B cell (primary cell): ENCODE data around the gene CHCHD3. TPM values are rescaled to one million over a fixed set of nuclear protein-coding genes. Genes with fewer than 3 reads are reported as not detected.

Source experiments
- ATAC-seq: fragments of 200-7000 bp; cut with Tn5 transposase; one replicate; pipeline ENCODE4 v1.10.0; 2021; ENCODE audit warnings: low read depth, mild to moderate bottlenecking, moderate number of reproducible peaks, moderate library complexity
- CTCF ChIA-PET: fragments of 350-600 bp; sonication (Branson Sonifier 250); formaldehyde crosslinking; loops from one replicate; lab custom pipeline; 2021; ENCODE audit warnings: antibody characterized with exemption, inconsistent platforms; lab: Charles Lee
- POLR2A ChIA-PET: fragments of 350-600 bp; sonication (Branson Sonifier 250); formaldehyde crosslinking; loops from one replicate; lab custom pipeline; 2021; ENCODE audit warnings: antibody characterized with exemption; lab: Charles Lee
- DNase-seq: peaks from one replicate; pipeline ENCODE4 v3.0.0; 2013
- H2AFZ ChIP-seq: 2 replicates; pipeline ENCODE4 v1.6.1; 2012; ENCODE audit warnings: mild to moderate bottlenecking, low read depth, low read length; ENCODE audit not compliant: insufficient read depth, poor library complexity, severe bottlenecking
- H3K27ac ChIP-seq, 2 donors: 1 replicate in 1 of 2; 2 replicates in 1 of 2; pipeline ENCODE4 v1.5.1; 2012 to 2013; ENCODE audit warnings: low read length in 2 of 2, mild to moderate bottlenecking in 2 of 2, moderate library complexity in 1 of 2
- H3K27me3 ChIP-seq, 4 experiments: fragments of 200-600 bp in 1 of 4; sonication (generic) in 1 of 4; replicated peaks in 1 of 4; 1 replicate in 2 of 4; 2 replicates in 2 of 4; pipeline versions ENCODE4 v1.6.1 to v1.7.0; 2013 to 2016; ENCODE audit warnings: low read length in 3 of 4, mild to moderate bottlenecking in 2 of 4, mixed read lengths in 1 of 4, moderate library complexity in 1 of 4; ENCODE audit not compliant: insufficient read depth in 4 of 4, control insufficient read depth in 3 of 4; ENCODE audit errors: control extremely low read depth in 1 of 4
- H3K36me3 ChIP-seq, 2 experiments: replicated peaks in 1 of 2; 1 replicate in 1 of 2; 2 replicates in 1 of 2; pipeline versions ENCODE4 v1.6.1 to v1.7.1; 2013; ENCODE audit warnings: low read length in 1 of 2; ENCODE audit not compliant: insufficient read depth in 2 of 2, control insufficient read depth in 1 of 2; ENCODE audit errors: control extremely low read depth in 1 of 2, extremely low read depth in 1 of 2
- H3K4me1 ChIP-seq, 2 donors: fragments of 200-600 bp in 1 of 2; sonication (generic) in 1 of 2; 1 replicate in 1 of 2; 2 replicates in 1 of 2; pipeline versions ENCODE4 v1.5.1 to v1.6.1; 2013 to 2017; ENCODE audit warnings: low read length in 2 of 2; ENCODE audit not compliant: control insufficient read depth in 2 of 2, insufficient read depth in 2 of 2
- H3K4me2 ChIP-seq: replicated peaks from 2 replicates; pipeline ENCODE3; 2012; ENCODE audit warnings: mild to moderate bottlenecking, low read depth, low read length; ENCODE audit not compliant: poor library complexity, severe bottlenecking
- H3K4me3 ChIP-seq, 5 experiments: fragments of 200-600 bp in 1 of 5; sonication (generic) in 1 of 5; 1 replicate in 3 of 5; 2 replicates in 2 of 5; pipeline versions ENCODE4 v1.5.1 to v1.7.0; 2011 to 2016; ENCODE audit warnings: low read length in 4 of 5, mild to moderate bottlenecking in 4 of 5, low read depth in 2 of 5, control low read depth in 1 of 5, moderate library complexity in 1 of 5; ENCODE audit not compliant: insufficient read depth in 1 of 5; ENCODE audit errors: control extremely low read depth in 1 of 5, extremely low read depth in 1 of 5
- H3K79me2 ChIP-seq: fragments of 200-600 bp; sonication (generic); one replicate; pipeline ENCODE4 v1.6.0; 2016; ENCODE audit warnings: low read length; ENCODE audit not compliant: control insufficient read depth, insufficient read depth
- H3K9ac ChIP-seq: fragments of 200-600 bp; sonication (generic); 2 replicates; pipeline ENCODE4 v1.6.1; 2017; ENCODE audit warnings: mild to moderate bottlenecking, low read length, moderate library complexity
- H3K9me3 ChIP-seq, 3 donors: one replicate each; pipeline versions ENCODE4 v1.6.1 to v1.7.1; 2013; ENCODE audit warnings: low read length in 2 of 3; ENCODE audit not compliant: control insufficient read depth in 2 of 3, insufficient read depth in 1 of 3; ENCODE audit errors: control extremely low read depth in 1 of 3
- H4K20me1 ChIP-seq: 2 replicates; pipeline ENCODE4 v1.6.0; 2012; ENCODE audit warnings: mild to moderate bottlenecking, low read length; ENCODE audit not compliant: insufficient read depth, control insufficient read depth, poor library complexity, severe bottlenecking
- H3K27ac Mint-ChIP-seq: one replicate; pipeline ENCODE4 v1.8.0; 2021; ENCODE audit warnings: mixed read lengths
- H3K27me3 Mint-ChIP-seq: one replicate; pipeline ENCODE4 v1.8.0; 2021; ENCODE audit warnings: mixed read lengths
- H3K4me1 Mint-ChIP-seq: one replicate; pipeline ENCODE4 v1.8.0; 2021; ENCODE audit warnings: mixed read lengths
- H3K4me3 Mint-ChIP-seq: one replicate; pipeline ENCODE4 v1.8.0; 2021; ENCODE audit warnings: mixed read lengths
- H3K9me3 Mint-ChIP-seq: one replicate; pipeline ENCODE4 v1.8.0; 2022; ENCODE audit warnings: mixed read lengths; ENCODE audit not compliant: insufficient read depth
- EZH2 ChIP-seq: IDR thresholded peaks from 2 replicates; pipeline ENCODE4 v1.6.1; 2012; ENCODE audit warnings: borderline replicate concordance, low read depth, mild to moderate bottlenecking, moderate library complexity, low read length; ENCODE audit not compliant: insufficient read depth, poor library complexity, severe bottlenecking
- WGBS: methylation state at CpG from one replicate; pipeline ENCODE4 v1.1.5; 2013; ENCODE audit warnings: missing lambda C conversion rate; ENCODE audit not compliant: insufficient coverage; 5-methylcytosine and 5-hydroxymethylcytosine counted together
- intact Hi-C: fragments of 100-400 bp; cut with micrococcal nuclease; formaldehyde crosslinking; loops from one replicate; pipeline ENCODE4 v1.10.0; 2022
- polyA plus RNA-seq: library from polyadenylated mRNA; depleted of rRNA; stranded (reverse); fragments of >200 nt; gene quantifications from 2 replicates; pipeline ENCODE4 v1.2.3, GENCODE V29; 2012
- total RNA-seq, 2 donors: library from RNA; stranded (reverse); fragments of 120-200 nt in 1 of 2; gene quantifications; 1 replicate in 1 of 2; 2 replicates in 1 of 2; pipeline versions ENCODE4 v1.2.3 to v1.2.4, GENCODE V29; 2013 to 2022
- TF ChIP-seq, protein P1 (sequence below): fragments of 200-600 bp; IDR thresholded peaks from one replicate; pipeline ENCODE4 v1.8.0; 2022; ENCODE audit warnings: antibody characterized with exemption, mild to moderate bottlenecking

The CHCHD3 gene
- total and polyA plus RNA-seq, 2 donors (not counting 1 experiment from before 2014, with no cell fraction given): 20.1 to 38.4 TPM

DNA sequence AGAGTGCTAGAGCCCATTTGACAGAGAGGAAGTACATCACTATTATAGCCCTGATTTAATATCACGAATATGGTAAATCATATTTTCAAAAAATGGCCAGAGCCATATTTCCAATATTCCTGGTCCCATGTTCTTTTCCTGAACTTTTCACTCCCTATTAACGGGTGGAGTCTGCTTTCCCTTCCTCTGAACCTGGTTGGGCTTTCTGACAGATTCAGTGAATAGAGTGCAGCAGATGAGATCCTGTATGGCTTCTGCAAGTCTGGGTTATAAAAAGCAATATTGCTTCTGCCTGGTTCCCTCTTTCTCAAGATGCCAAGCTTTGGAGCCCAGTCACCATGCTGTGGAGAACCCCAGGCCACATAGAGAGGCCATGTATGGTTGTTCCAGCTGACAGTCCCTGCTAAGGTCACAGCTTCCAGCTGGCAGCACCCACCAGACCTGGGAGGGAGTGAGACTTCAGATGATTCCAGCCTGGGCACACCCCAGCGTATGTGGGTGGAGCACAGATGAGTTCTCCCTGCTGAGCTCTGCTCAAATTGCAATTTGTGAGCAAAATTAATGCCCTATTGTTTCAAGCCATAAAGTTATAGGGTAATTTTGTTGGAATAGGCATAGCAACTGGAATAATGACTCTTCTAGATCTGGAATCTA, 17.9 kb upstream of the CHCHD3 start:
- WGBS: no CpG with 5 or more reads among the region's 3 CpGs
- H4K20me1 ChIP-seq: no peaks in the 10 kb centered on the region
- H3K27me3 ChIP-seq: peaks cover 0 to 4% (median under 1%) of the 10 kb centered on the region in 4 experiments
- Mint-ChIP-seq H3K4me1 (no peaks in the 10 kb centered on the region), H3K4me3 (no peak overlapping the region), H3K27ac (no peak overlapping the region), H3K9me3 (no peaks in the 10 kb centered on the region), H3K27me3 (peaks cover 32% of the 10 kb centered on the region)
- CTCF ChIA-PET: no interaction called here
- H3K4me1 ChIP-seq: no peaks in the 10 kb centered on the region
- no peak overlapping the region for H3K4me2 ChIP-seq
- no peaks in the 10 kb centered on the region for H3K79me2 ChIP-seq
- H3K9me3 ChIP-seq: no peaks in the 10 kb centered on the region
- DNase-seq: no peak
- POLR2A ChIA-PET: no interaction called here
- H3K9ac ChIP-seq: no peak overlapping the region
- H3K4me3 ChIP-seq: no peak overlapping the region
- ATAC-seq: no peak
- TF ChIP-seq, protein P1, sequence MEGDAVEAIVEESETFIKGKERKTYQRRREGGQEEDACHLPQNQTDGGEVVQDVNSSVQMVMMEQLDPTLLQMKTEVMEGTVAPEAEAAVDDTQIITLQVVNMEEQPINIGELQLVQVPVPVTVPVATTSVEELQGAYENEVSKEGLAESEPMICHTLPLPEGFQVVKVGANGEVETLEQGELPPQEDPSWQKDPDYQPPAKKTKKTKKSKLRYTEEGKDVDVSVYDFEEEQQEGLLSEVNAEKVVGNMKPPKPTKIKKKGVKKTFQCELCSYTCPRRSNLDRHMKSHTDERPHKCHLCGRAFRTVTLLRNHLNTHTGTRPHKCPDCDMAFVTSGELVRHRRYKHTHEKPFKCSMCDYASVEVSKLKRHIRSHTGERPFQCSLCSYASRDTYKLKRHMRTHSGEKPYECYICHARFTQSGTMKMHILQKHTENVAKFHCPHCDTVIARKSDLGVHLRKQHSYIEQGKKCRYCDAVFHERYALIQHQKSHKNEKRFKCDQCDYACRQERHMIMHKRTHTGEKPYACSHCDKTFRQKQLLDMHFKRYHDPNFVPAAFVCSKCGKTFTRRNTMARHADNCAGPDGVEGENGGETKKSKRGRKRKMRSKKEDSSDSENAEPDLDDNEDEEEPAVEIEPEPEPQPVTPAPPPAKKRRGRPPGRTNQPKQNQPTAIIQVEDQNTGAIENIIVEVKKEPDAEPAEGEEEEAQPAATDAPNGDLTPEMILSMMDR: no peak
- TF ChIP-seq EZH2: no peak
- no peak overlapping the region for H3K27ac ChIP-seq
- H3K36me3 ChIP-seq: no peaks in the 10 kb centered on the region
- H2AFZ ChIP-seq: no peak overlapping the region
- intact Hi-C loops: no loop called here

DNA sequence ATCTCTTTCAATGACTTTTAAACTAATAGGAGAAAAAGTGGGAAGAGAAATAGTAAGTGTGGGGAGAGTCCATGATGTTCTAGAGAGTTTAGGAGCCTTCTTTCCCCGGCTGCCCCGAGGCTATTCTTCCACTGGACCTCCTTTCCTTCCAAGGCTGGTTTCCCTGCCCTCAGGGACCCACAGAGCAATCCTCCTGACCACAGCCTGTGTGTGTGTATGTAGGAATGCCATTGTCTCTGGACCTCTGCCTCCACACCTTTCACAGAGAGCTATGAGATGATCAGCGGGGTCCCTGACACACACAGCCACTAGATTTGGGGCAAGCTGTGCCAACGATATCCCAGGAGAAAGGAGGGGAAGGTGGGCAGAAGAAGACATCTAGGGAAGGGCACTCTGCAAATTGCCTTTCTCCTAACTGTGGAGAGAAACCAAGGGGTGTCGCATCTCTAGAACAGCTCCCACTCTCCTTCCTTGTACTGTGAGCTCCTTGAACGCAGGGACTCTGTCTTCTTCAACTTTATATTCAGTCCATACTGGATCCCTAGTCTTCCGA, 13.3 kb upstream of the CHCHD3 start:
- WGBS: no CpG with 5 or more reads among the region's 7 CpGs
- TF ChIP-seq, protein P1: no peak
- no peak for TF ChIP-seq EZH2
- Histone ChIP-seq H3K27me3 (peaks cover 0 to 4% (median under 1%) of the 10 kb centered on the region in 4 experiments), H3K27ac (no peak overlapping the region), H2AFZ (no peak overlapping the region), H3K79me2 (no peaks in the 10 kb centered on the region), H3K4me1 (no peaks in the 10 kb centered on the region), H3K9me3 (no peaks in the 10 kb centered on the region), H3K4me3 (no peak overlapping the region), H3K9ac (no peak overlapping the region), H3K36me3 (no peaks in the 10 kb centered on the region), H4K20me1 (no peaks in the 10 kb centered on the region), H3K4me2 (no peak overlapping the region)
- ChIA-PET POLR2A (no interaction called here), CTCF (no interaction called here)
- Mint-ChIP-seq H3K27ac (no peak overlapping the region), H3K27me3 (peaks cover 15% of the 10 kb centered on the region), H3K9me3 (no peaks in the 10 kb centered on the region), H3K4me3 (no peak overlapping the region), H3K4me1 (no peaks in the 10 kb centered on the region)
- DNase-seq: no peak
- no peak for ATAC-seq
- intact Hi-C loops: no loop called here
